Muscle layer of duodenum (tissue), 2 donors: ENCODE results near the gene CDC23.
A peak's percentile ranks its signal among the peaks of the same experiment; 100 is the strongest.

Experiments used
- H3K27ac ChIP-seq: one replicate; pipeline ENCODE4 v1.7.0; 2013; ENCODE audit warnings: mild to moderate bottlenecking, low read length
- H3K27me3 ChIP-seq: one replicate; pipeline ENCODE4 v1.7.0; 2013; ENCODE audit warnings: low read depth, mild to moderate bottlenecking, control low read depth, low read length
- H3K36me3 ChIP-seq, 2 donors: one replicate each; pipeline ENCODE4 v1.7.0; 2013; ENCODE audit warnings: low read length in 2 of 2, control low read depth in 1 of 2, mild to moderate bottlenecking in 1 of 2; ENCODE audit not compliant: insufficient read depth in 2 of 2, control insufficient read depth in 1 of 2
- H3K4me1 ChIP-seq, 2 donors: one replicate each; pipeline ENCODE4 v1.7.0; 2013; ENCODE audit warnings: low read length in 2 of 2, mild to moderate bottlenecking in 2 of 2, control low read depth in 1 of 2, moderate library complexity in 1 of 2; ENCODE audit not compliant: insufficient read depth in 2 of 2, control insufficient read depth in 1 of 2
- H3K4me3 ChIP-seq, 2 donors: one replicate each; pipeline ENCODE4 v1.7.0; 2013; ENCODE audit warnings: low read length in 2 of 2, low read depth in 1 of 2, mild to moderate bottlenecking in 1 of 2
- H3K9me3 ChIP-seq, 2 donors: one replicate each; pipeline ENCODE4 v1.7.0; 2013; ENCODE audit warnings: low read length in 2 of 2, control low read depth in 1 of 2, mild to moderate bottlenecking in 1 of 2; ENCODE audit not compliant: control insufficient read depth in 1 of 2
- donor health status: healthy.

The CDC23 gene

GRCh38 chr5:138240650-138241385 is 27.7 kb upstream of the CDC23 start:
- Histone ChIP-seq H3K27me3 (peaks cover 11% of the 10 kb centered on the region), H3K4me1 (peaks cover 0 to 16% of the 10 kb centered on the region in 2 donors), H3K36me3 (no peaks in the 10 kb centered on the region), H3K4me3 (no peak overlapping the region), H3K27ac (no peak overlapping the region), H3K9me3 (no peaks in the 10 kb centered on the region)

DNA sequence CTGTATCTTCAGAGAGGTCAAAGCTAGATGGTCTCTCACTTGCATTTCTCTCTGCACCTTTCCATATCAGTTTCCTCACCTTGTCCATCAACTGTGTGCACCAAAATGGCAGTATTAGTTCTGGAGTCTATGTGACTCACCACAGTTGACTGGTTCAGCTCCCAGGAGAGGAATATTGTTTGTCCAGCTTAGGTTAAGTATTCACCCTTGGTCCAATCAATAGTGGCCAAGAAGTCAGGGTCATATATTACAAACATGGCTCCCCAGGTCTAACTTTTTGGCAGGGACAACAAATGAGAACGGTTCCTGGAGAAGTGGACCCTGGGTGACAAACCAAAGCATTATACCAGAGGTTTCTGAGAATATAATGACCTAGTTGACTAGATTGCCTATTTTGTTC is 24.9 kb upstream of the CDC23 start:
- Histone ChIP-seq H3K27me3 (peaks cover 11% of the 10 kb centered on the region), H3K4me1 (peaks cover 0 to 16% of the 10 kb centered on the region in 2 donors), H3K4me3 (no peak overlapping the region), H3K36me3 (no peaks in the 10 kb centered on the region), H3K27ac (no peak overlapping the region), H3K9me3 (no peaks in the 10 kb centered on the region)

DNA sequence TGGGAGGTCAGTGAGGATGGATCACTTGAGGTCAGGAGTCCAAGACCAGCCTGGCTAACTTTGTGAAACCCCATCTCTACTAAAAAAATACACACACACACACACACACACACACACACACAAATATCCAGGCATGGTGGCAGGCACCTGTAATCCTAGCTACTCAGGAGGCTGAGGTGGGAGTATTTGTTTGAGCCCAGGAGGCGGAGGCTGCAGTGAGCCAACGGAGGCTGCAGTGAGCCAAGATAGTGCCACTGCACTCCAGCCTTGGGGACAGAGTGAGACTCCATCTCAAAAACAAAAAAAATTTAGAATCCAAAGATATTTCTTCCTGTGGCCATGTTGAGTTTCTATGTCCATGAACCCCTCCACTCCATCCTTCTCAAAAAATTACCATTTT is 21.5 kb upstream of the CDC23 start:
- peaks cover 0 to 8% of the 10 kb centered on the region in 2 donors for H3K4me1 ChIP-seq
- H3K9me3 ChIP-seq = no peaks in the 10 kb centered on the region
- H3K27me3 ChIP-seq = no peaks in the 10 kb centered on the region
- H3K36me3 ChIP-seq = no peaks in the 10 kb centered on the region
- H3K4me3 ChIP-seq = no peak overlapping the region
- no peak overlapping the region for H3K27ac ChIP-seq

DNA sequence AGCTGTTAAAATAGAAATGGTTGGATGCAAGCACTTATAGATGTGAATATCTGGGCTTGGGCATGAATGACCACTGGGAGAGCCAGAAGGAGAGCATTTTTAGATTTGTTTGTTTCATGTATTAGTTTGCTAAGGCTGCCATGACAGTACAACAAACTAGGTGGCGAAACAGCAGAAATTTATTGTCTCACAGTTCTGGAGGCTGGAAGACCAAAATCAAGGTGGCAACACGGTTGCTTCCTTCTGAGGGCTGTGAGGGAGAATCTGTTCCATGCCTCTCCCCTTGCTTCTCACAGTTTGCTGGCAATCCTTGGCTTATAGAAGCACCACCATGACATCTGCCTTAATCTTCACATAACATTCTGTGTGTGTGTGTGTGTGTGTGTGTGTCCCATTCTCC is 20.2 kb upstream of the CDC23 start:
- Histone ChIP-seq H3K36me3 (no peaks in the 10 kb centered on the region), H3K27ac (no peak overlapping the region), H3K4me1 (peaks cover 0 to 8% of the 10 kb centered on the region in 2 donors), H3K9me3 (no peaks in the 10 kb centered on the region), H3K27me3 (no peaks in the 10 kb centered on the region), H3K4me3 (no peak overlapping the region)

DNA sequence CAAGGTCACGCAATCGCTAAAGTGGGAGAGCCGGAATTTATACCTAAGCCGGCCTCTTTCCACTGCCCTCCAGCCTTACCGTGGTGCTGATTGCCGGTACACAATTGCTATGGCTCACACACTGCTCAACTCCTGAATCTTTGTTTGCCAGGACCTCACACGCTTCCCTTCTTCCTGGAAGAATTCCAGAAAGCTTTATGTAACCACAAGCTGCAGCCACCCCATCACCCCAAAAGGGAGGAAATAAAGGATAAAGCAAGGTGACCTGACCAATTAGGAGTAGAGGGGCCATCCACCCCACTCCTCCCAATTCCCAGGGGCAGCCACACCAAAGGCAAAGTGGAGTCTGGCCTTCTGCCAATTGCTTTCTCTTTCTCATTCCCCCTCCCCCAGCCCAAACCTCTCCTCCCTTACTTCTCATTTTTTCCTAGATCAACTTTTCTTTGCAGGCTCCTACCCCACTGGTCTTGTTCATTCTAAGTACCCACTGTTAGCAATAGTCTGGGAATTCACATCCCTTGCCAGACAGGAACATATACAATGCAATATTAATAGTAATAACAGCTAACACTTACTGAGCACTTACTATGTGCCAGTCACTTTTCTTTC is 18.0 kb upstream of the CDC23 start:
- H3K4me1 ChIP-seq = peaks cover 0 to 8% of the 10 kb centered on the region in 2 donors
- no peaks in the 10 kb centered on the region for H3K9me3 ChIP-seq
- no peaks in the 10 kb centered on the region for H3K27me3 ChIP-seq
- H3K27ac ChIP-seq = no peak overlapping the region
- H3K4me3 ChIP-seq = no peak overlapping the region
- H3K36me3 ChIP-seq = no peaks in the 10 kb centered on the region

- Histone ChIP-seq H3K36me3 (no peaks in the 10 kb centered on the region), H3K4me1 (peaks cover 0 to 8% of the 10 kb centered on the region in 2 donors), H3K27me3 (no peaks in the 10 kb centered on the region), H3K27ac (no peak overlapping the region), H3K4me3 (no peak overlapping the region), H3K9me3 (no peaks in the 10 kb centered on the region)
These were observed 17.1 kb upstream of the CDC23 start for GRCh38 chr5:138230261-138230660.

DNA sequence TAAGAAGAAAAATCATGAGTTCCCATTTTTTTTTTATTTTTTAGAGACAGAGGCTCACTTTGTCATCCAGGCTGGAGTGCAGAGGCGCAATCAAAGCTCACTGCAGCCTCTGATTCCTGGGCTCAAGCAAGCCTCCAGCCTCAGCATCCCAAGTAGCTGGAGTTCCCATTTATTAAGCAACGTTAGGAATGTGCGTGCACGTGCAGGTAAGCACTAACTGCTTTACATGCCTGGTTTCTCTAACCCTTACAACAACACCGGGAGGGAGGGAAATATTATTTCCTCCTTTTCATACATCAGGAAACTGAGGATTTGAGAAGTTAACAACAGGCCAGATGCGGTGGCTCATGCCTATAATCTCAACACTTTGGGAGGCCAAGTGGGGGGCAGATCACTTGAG is 16.3 kb upstream of the CDC23 start:
- peaks cover 0 to 8% of the 10 kb centered on the region in 2 donors for H3K4me1 ChIP-seq
- H3K27me3 ChIP-seq = no peaks in the 10 kb centered on the region

GRCh38 chr5:138226910-138227309 is 13.8 kb upstream of the CDC23 start:
- H3K9me3 ChIP-seq = no peaks in the 10 kb centered on the region
- no peaks in the 10 kb centered on the region for H3K36me3 ChIP-seq
- H3K27ac ChIP-seq = no peak overlapping the region
- no peak overlapping the region for H3K4me3 ChIP-seq
- H3K4me1 ChIP-seq = peaks cover 0 to 8% of the 10 kb centered on the region in 2 donors
- no peaks in the 10 kb centered on the region for H3K27me3 ChIP-seq

More for the DNA sequence above, 16.3 kb upstream of the CDC23 start:
- H3K36me3 ChIP-seq = no peaks in the 10 kb centered on the region
- H3K9me3 ChIP-seq = no peaks in the 10 kb centered on the region
- H3K4me3 ChIP-seq = no peak overlapping the region
- H3K27ac ChIP-seq = no peak overlapping the region

- H3K27me3 ChIP-seq = no peaks in the 10 kb centered on the region
- H3K4me3 ChIP-seq = no peak overlapping the region
These were observed 11.6 kb upstream of the CDC23 start for GRCh38 chr5:138224712-138225111.

GRCh38 chr5:138223532-138223931 is 10.4 kb upstream of the CDC23 start:
- Histone ChIP-seq H3K4me3 (no peak overlapping the region), H3K36me3 (no peaks in the 10 kb centered on the region), H3K27ac (no peak overlapping the region), H3K4me1 (no peaks in the 10 kb centered on the region), H3K9me3 (no peaks in the 10 kb centered on the region), H3K27me3 (no peaks in the 10 kb centered on the region)

More at GRCh38 chr5:138224712-138225111, 11.6 kb upstream of the CDC23 start:
- Histone ChIP-seq H3K9me3 (no peaks in the 10 kb centered on the region), H3K36me3 (no peaks in the 10 kb centered on the region), H3K27ac (no peak overlapping the region), H3K4me1 (no peaks in the 10 kb centered on the region)

GRCh38 chr5:138216799-138217198 is 3.7 kb upstream of the CDC23 start:
- no peak overlapping the region for H3K27ac ChIP-seq
- H3K27me3 ChIP-seq = no peaks in the 10 kb centered on the region
- H3K4me3 ChIP-seq = no peak overlapping the region
- H3K9me3 ChIP-seq = no peaks in the 10 kb centered on the region
- H3K36me3 ChIP-seq = no peaks in the 10 kb centered on the region
- H3K4me1 ChIP-seq = peaks cover 0 to 7% of the 10 kb centered on the region in 2 donors

DNA sequence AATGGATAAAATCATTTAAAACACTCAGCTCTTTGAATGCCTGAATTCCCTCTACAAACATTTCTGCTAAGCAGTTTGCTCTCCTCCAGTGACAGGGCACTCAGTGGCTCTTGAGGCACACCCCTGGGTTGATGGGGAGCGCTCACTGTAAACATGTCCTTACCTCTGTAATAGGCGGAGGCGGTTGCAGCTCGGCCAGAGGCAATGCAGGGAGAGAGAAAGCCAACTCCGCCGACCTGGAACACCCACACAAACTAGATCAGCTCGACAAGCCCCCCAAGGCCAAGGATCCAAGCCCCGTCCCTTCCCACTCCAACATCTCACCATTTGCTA is 329 bp downstream of the CDC23 start:
- Histone ChIP-seq H3K9me3 (no peaks in the 10 kb centered on the region), H3K4me3 (peak overlapping the region; percentile 97 to 98), H3K36me3 (no peaks in the 10 kb centered on the region), H3K27me3 (no peaks in the 10 kb centered on the region), H3K27ac (peak overlapping the region; percentile 90), H3K4me1 (peaks cover 0 to 18% of the 10 kb centered on the region in 2 donors)
